Measurements from ENCODE around the gene TMBIM1.

DNA sequence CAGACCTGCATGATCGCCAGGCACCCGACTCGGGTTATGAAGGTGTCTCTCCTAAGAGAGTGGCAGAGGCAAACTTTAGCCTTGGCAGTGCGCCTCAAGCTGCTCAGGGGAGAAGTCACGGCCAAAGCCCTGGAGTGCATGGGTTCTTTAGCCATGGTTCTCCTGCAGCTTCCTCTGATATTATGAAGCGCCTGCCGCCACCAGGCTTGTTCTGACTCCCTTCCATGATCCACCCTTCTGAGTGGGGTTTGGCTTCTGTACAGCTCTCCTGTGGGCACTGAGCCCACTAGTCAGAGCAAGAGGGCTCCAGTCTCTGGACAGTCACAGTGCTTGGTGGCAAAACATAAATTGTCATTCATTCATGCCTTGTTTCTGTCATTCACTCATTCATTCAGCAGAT, 25.9 kb upstream of the TMBIM1 start:
- TF ChIP-seq CTCF (IDR thresholded peaks at IDR 0.05) (no peak), POLR2A (IDR thresholded peaks at IDR 0.05) (no peak)

Data from esophagus squamous epithelium (tissue), 4 donors.